OCI-LY1 (cell line): ENCODE data around the gene CBLB.

Experiments
- H2AFZ ChIP-seq: fragments of 200-600 bp; sonication (generic), shearing (Covaris generic); 2 replicates; pipeline ENCODE4 v1.6.0; 2014; ENCODE audit warnings: antibody characterized with exemption, mild to moderate bottlenecking, low read length
- H3F3A ChIP-seq: fragments of 200-600 bp; sonication (generic), shearing (Covaris generic); 2 replicates; pipeline ENCODE4 v1.6.0; 2014; ENCODE audit warnings: mild to moderate bottlenecking, antibody characterized with exemption, low read length, moderate library complexity; ENCODE audit not compliant: insufficient read depth
- H3K27ac ChIP-seq: fragments of 200-600 bp; sonication (generic); 2 replicates; pipeline ENCODE4 v1.5.1; 2014; ENCODE audit warnings: low read length, mixed run types, mild to moderate bottlenecking, low read depth; ENCODE audit not compliant: poor library complexity, severe bottlenecking
- H3K27me3 ChIP-seq: fragments of 200-600 bp; sonication (generic); 2 replicates; pipeline ENCODE4 v1.6.0; 2014; ENCODE audit warnings: antibody characterized with exemption, mild to moderate bottlenecking, low read length, moderate library complexity; ENCODE audit not compliant: insufficient read depth
- H3K36me3 ChIP-seq: fragments of 200-600 bp; sonication (generic); 2 replicates; pipeline ENCODE4 v1.6.1; 2014; ENCODE audit warnings: mild to moderate bottlenecking, antibody characterized with exemption, low read length, moderate library complexity, mixed read lengths; ENCODE audit not compliant: insufficient read depth
- H3K4me1 ChIP-seq: fragments of 200-600 bp; sonication (generic); 2 replicates; pipeline ENCODE4 v1.5.1; 2014; ENCODE audit warnings: mild to moderate bottlenecking, low read length, moderate library complexity; ENCODE audit not compliant: insufficient read depth, severe bottlenecking
- H3K4me2 ChIP-seq: fragments of 200-600 bp; sonication (generic), shearing (Covaris generic); 2 replicates; pipeline ENCODE4 v1.6.1; 2014; ENCODE audit warnings: low read length
- H3K4me3 ChIP-seq: fragments of 200-600 bp; sonication (generic); 2 replicates; pipeline ENCODE4 v1.5.1; 2014; ENCODE audit warnings: low read length, low read depth, mild to moderate bottlenecking, mixed read lengths; ENCODE audit not compliant: poor library complexity, severe bottlenecking
- H3K79me2 ChIP-seq: fragments of 200-600 bp; shearing (Covaris generic); 2 replicates; pipeline ENCODE4 v1.6.1; 2016; ENCODE audit warnings: mixed run types, low read length, mixed read lengths; ENCODE audit not compliant: insufficient read depth
- H3K9ac ChIP-seq: fragments of 200-600 bp; sonication (generic), shearing (Covaris generic); 2 replicates; pipeline ENCODE4 v1.6.1; 2014; ENCODE audit warnings: mild to moderate bottlenecking, low read length, mixed read lengths
- H3K9me2 ChIP-seq: fragments of 200-600 bp; sonication (generic), shearing (Covaris generic); 2 replicates; pipeline ENCODE4 v1.6.1; 2014; ENCODE audit warnings: low read depth, mild to moderate bottlenecking, low read length, mixed read lengths
- H3K9me3 ChIP-seq: fragments of 200-600 bp; shearing (Covaris generic); 2 replicates; pipeline ENCODE4 v1.6.1; 2014; ENCODE audit warnings: low read length, mixed read lengths
- H4K20me1 ChIP-seq: fragments of 200-600 bp; sonication (generic), shearing (Covaris generic); 2 replicates; pipeline ENCODE4 v1.6.0; 2016; ENCODE audit warnings: mild to moderate bottlenecking, low read length; ENCODE audit not compliant: insufficient read depth
- EZH2 ChIP-seq: fragments of 200-600 bp; sonication (generic), shearing (Covaris generic); IDR thresholded peaks from 2 replicates; pipeline ENCODE4 v1.8.0; 2017; ENCODE audit warnings: borderline replicate concordance, mixed run types, mild to moderate bottlenecking, antibody characterized with exemption, low read length, moderate library complexity, mixed read lengths
- TF ChIP-seq, protein P1 (sequence below): fragments of 200-600 bp; sonication (generic), shearing (Covaris generic); IDR thresholded peaks from 2 replicates; pipeline ENCODE4 v1.5.1; 2017; ENCODE audit warnings: mild to moderate bottlenecking, antibody characterized with exemption, low read length, moderate library complexity, mixed read lengths

CBLB gene

DNA sequence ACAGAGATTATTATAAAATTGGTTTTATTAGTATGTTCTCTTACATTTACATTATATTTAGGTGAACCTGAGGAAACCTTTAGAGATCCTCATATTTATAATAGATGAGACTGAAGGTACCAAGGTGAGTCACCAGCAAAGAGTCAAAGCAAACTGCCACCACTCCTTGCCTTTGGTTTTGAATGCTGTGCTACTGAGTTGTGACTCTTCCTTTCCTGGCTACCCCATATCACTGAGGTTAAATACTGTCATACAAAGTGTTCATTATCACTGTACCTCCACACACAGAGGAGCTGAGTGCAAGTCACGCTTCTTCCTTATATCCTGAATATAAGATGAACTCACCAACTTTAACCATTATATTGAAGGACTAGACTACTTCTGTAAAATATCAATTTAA lies 168.2 kb downstream of the CBLB start:
- Histone ChIP-seq H3K9me2 (no peaks in the 10 kb centered on the region), H3K27ac (no peak overlapping the region), H3K9me3 (no peaks in the 10 kb centered on the region), H3K9ac (no peak overlapping the region), H4K20me1 (no peaks in the 10 kb centered on the region), H3K4me1 (no peaks in the 10 kb centered on the region), H3K4me2 (no peak overlapping the region), H3K79me2 (no peaks in the 10 kb centered on the region), H3K36me3 (peaks cover 40% of the 10 kb centered on the region), H3K27me3 (no peaks in the 10 kb centered on the region), H3K4me3 (no peak overlapping the region), H3F3A (no peaks in the 10 kb centered on the region), H2AFZ (no peak overlapping the region)
- TF ChIP-seq, protein P1, sequence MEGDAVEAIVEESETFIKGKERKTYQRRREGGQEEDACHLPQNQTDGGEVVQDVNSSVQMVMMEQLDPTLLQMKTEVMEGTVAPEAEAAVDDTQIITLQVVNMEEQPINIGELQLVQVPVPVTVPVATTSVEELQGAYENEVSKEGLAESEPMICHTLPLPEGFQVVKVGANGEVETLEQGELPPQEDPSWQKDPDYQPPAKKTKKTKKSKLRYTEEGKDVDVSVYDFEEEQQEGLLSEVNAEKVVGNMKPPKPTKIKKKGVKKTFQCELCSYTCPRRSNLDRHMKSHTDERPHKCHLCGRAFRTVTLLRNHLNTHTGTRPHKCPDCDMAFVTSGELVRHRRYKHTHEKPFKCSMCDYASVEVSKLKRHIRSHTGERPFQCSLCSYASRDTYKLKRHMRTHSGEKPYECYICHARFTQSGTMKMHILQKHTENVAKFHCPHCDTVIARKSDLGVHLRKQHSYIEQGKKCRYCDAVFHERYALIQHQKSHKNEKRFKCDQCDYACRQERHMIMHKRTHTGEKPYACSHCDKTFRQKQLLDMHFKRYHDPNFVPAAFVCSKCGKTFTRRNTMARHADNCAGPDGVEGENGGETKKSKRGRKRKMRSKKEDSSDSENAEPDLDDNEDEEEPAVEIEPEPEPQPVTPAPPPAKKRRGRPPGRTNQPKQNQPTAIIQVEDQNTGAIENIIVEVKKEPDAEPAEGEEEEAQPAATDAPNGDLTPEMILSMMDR: no peak
- no peak for TF ChIP-seq EZH2

DNA sequence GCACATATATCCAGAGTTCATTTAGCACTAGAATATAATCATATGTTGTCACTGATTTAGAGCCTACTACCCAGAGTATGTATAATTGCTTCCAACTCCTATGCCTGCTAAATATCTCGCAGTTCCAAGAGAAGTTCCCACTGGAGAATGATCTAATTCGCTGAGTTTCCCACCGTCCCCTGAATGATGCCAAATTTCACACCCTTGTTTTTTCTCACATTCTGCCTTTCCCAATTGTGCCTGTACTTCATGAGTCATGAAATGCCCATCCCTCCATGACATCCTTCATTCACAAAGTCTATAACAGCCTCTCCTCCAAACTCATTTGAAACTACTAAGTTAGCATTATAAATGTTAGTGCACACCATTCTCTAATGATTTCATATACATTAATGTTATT lies 177.2 kb downstream of the CBLB start:
- H3K27ac ChIP-seq: no peak overlapping the region
- H3K4me3 ChIP-seq: no peak overlapping the region
- no peaks in the 10 kb centered on the region for H4K20me1 ChIP-seq
- TF ChIP-seq EZH2: no peak
- TF ChIP-seq, protein P1: no peak
- H3K36me3 ChIP-seq: peaks cover 44% of the 10 kb centered on the region
- H3K79me2 ChIP-seq: no peaks in the 10 kb centered on the region
- H3K4me1 ChIP-seq: peaks cover 4% of the 10 kb centered on the region
- no peaks in the 10 kb centered on the region for H3F3A ChIP-seq
- no peaks in the 10 kb centered on the region for H3K9me3 ChIP-seq
- no peak overlapping the region for H3K9ac ChIP-seq
- H3K4me2 ChIP-seq: no peak overlapping the region
- H3K27me3 ChIP-seq: no peaks in the 10 kb centered on the region
- no peaks in the 10 kb centered on the region for H3K9me2 ChIP-seq
- no peak overlapping the region for H2AFZ ChIP-seq

DNA sequence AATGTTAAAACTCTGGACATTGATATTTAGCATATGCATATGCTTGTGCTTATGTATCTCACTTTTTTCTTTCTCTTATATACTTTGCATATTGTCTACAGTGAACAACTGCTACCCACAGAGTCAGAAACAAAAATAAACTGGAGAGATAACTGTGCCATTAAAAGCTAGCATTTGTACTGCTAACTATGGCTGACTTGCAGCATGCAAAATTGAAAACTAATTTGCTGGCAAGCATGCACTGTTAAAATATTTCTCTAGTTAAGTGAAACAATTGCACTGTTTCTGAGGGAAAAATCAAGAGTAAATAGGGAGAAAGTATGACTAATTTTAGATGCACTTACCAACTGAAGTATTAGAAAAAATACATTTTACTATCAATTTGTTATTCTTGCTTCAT lies 177.8 kb downstream of the CBLB start:
- no peak overlapping the region for H3K4me3 ChIP-seq
- H3F3A ChIP-seq: no peaks in the 10 kb centered on the region

More for the DNA sequence above, 177.8 kb downstream of the CBLB start:
- H3K27ac ChIP-seq: no peak overlapping the region
- H3K27me3 ChIP-seq: no peaks in the 10 kb centered on the region
- H2AFZ ChIP-seq: no peak overlapping the region
- H4K20me1 ChIP-seq: no peaks in the 10 kb centered on the region
- H3K36me3 ChIP-seq: peaks cover 39% of the 10 kb centered on the region
- H3K9ac ChIP-seq: no peak overlapping the region
- TF ChIP-seq, protein P1: no peak
- peaks cover 8% of the 10 kb centered on the region for H3K4me1 ChIP-seq
- no peaks in the 10 kb centered on the region for H3K79me2 ChIP-seq
- H3K9me3 ChIP-seq: no peaks in the 10 kb centered on the region
- H3K9me2 ChIP-seq: no peaks in the 10 kb centered on the region
- H3K4me2 ChIP-seq: no peak overlapping the region
